Naive thymus-derived CD4-positive, alpha-beta T cell (primary cell): Measurements from ENCODE around the gene KCTD19. TPM values are rescaled to one million over a fixed set of nuclear protein-coding genes. Genes with fewer than 3 reads are reported as not detected.
A peak's percentile ranks its signal among the peaks of the same experiment; 100 is the strongest.

Experiments used
- ATAC-seq: fragments of 150-1000 bp; cut with Tn5 transposase; 2 replicates; pipeline ENCODE4 v1.10.0; 2021; ENCODE audit warnings: mild to moderate bottlenecking, moderate library complexity
- CTCF ChIA-PET: fragments of 350-600 bp; sonication (Branson Sonifier 250); formaldehyde crosslinking; loops from one replicate; lab custom pipeline; 2021; ENCODE audit warnings: antibody characterized with exemption; lab: Charles Lee
- POLR2A ChIA-PET: fragments of 350-600 bp; sonication (Branson Sonifier 250); formaldehyde crosslinking; loops from one replicate; lab custom pipeline; 2021; ENCODE audit warnings: antibody characterized with exemption, inconsistent platforms; lab: Charles Lee
- DNase-seq, 9 donors: peaks; one replicate each; pipeline versions ENCODE4 v3.0.0 to v3.0.0-alpha.2; 2020 to 2022; ENCODE audit warnings: mixed read lengths in 1 of 9
- H3K27ac ChIP-seq: one replicate; pipeline ENCODE4 v1.7.0; 2013; ENCODE audit warnings: mild to moderate bottlenecking, low read depth, low read length, moderate library complexity
- H3K27me3 ChIP-seq, 2 donors: one replicate each; pipeline ENCODE4 v1.7.0; 2013; ENCODE audit warnings: low read length in 2 of 2, mild to moderate bottlenecking in 2 of 2, moderate library complexity in 2 of 2; ENCODE audit not compliant: control insufficient read depth in 2 of 2, insufficient read depth in 2 of 2
- H3K36me3 ChIP-seq, 3 experiments: 1 replicate in 2 of 3; 2 replicates in 1 of 3; pipeline ENCODE4 v1.7.0; 2013; ENCODE audit warnings: low read length in 3 of 3, mild to moderate bottlenecking in 3 of 3, moderate library complexity in 1 of 3; ENCODE audit not compliant: insufficient read depth in 3 of 3, control insufficient read depth in 2 of 3
- H3K4me1 ChIP-seq, 2 donors: one replicate each; pipeline ENCODE4 v1.7.0; 2013; ENCODE audit warnings: low read length in 2 of 2, mild to moderate bottlenecking in 2 of 2, moderate library complexity in 1 of 2; ENCODE audit not compliant: control insufficient read depth in 2 of 2, insufficient read depth in 2 of 2
- H3K4me3 ChIP-seq: 2 replicates; pipeline ENCODE4 v1.7.0; 2013; ENCODE audit warnings: mild to moderate bottlenecking, low read length
- H3K9me3 ChIP-seq, 3 experiments: 1 replicate in 2 of 3; 2 replicates in 1 of 3; pipeline ENCODE4 v1.7.0; 2013; ENCODE audit warnings: low read length in 3 of 3; ENCODE audit not compliant: control insufficient read depth in 2 of 3
- H3K27ac Mint-ChIP-seq, 9 donors: one replicate each; pipeline ENCODE4 v1.8.0; 2020 to 2022; ENCODE audit warnings: mixed read lengths in 9 of 9, mild to moderate bottlenecking in 8 of 9, moderate library complexity in 5 of 9, inconsistent platforms in 2 of 9
- H3K27me3 Mint-ChIP-seq, 5 donors: one replicate each; pipeline ENCODE4 v1.8.0; 2021 to 2022; ENCODE audit warnings: mixed read lengths in 5 of 5, mild to moderate bottlenecking in 1 of 5
- H3K36me3 Mint-ChIP-seq, 5 donors: one replicate each; pipeline ENCODE4 v1.8.0; 2020 to 2022; ENCODE audit warnings: mixed read lengths in 5 of 5, mild to moderate bottlenecking in 3 of 5, inconsistent platforms in 1 of 5
- H3K4me1 Mint-ChIP-seq, 7 donors: one replicate each; pipeline ENCODE4 v1.8.0; 2020 to 2022; ENCODE audit warnings: mixed read lengths in 7 of 7, mild to moderate bottlenecking in 3 of 7, inconsistent platforms in 1 of 7
- H3K4me3 Mint-ChIP-seq, 10 donors: one replicate each; pipeline ENCODE4 v1.8.0; 2020 to 2022; ENCODE audit warnings: mild to moderate bottlenecking in 10 of 10, mixed read lengths in 10 of 10, moderate library complexity in 6 of 10, inconsistent platforms in 2 of 10
- H3K9me3 Mint-ChIP-seq, 11 donors: one replicate each; pipeline ENCODE4 v1.8.0; 2020 to 2022; ENCODE audit warnings: mixed read lengths in 11 of 11, mild to moderate bottlenecking in 4 of 11, inconsistent platforms in 1 of 11, moderate library complexity in 1 of 11
- intact Hi-C, 2 donors: fragments of 100-400 bp; cut with micrococcal nuclease; formaldehyde crosslinking; loops; one replicate each; pipeline ENCODE4 v1.15.1; 2023
- polyA plus RNA-seq, 2 donors: library from polyadenylated mRNA; unstranded; fragments of 300-500 nt; fragmentation: Illumina TruSeq; gene quantifications; one replicate each; pipeline ENCODE4 v1.2.3, GENCODE V29; 2021
- total RNA-seq, 6 experiments: library from RNA in 5 of 6; stranded (reverse) in 5 of 6; gene quantifications; 1 replicate in 5 of 6; 2 replicates in 1 of 6; pipeline ENCODE4 v1.2.3 and lab custom pipeline; 2021 to 2026

KCTD19 gene
- total and polyA plus RNA-seq, 7 experiments from 2014 or later: 0.05 to 0.39 TPM; not detected in 5

- Histone ChIP-seq H3K4me3 (no peak overlapping the region), H3K9me3 (no peaks in the 10 kb centered on the region), H3K36me3 (peaks cover 0 to 44% (median 3%) of the 10 kb centered on the region in 3 experiments), H3K4me1 (peaks cover 14 to 25% of the 10 kb centered on the region in 2 donors), H3K27ac (no peak overlapping the region), H3K27me3 (no peaks in the 10 kb centered on the region)
- Mint-ChIP-seq H3K4me3 (no peak overlapping the region), H3K27me3 (no peaks in the 10 kb centered on the region), H3K27ac (peak overlapping the region in 1 of 9 donors; percentile 43), H3K9me3 (no peaks in the 10 kb centered on the region), H3K36me3 (peaks cover 0 to 16% (median 7%) of the 10 kb centered on the region in 5 donors), H3K4me1 (peaks cover 12 to 51% (median 21%) of the 10 kb centered on the region in 7 donors)
- intact Hi-C loops: loop anchor here in 1 of 2 donors (10.0 kb wide), 1 partner anchor 604 kb away; the partner anchor contains the start of genes CENPT, NUTF2 and THAP11
- no peak for ATAC-seq
- no peak for DNase-seq
- ChIA-PET POLR2A (no interaction called here), CTCF (no interaction called here)
These were observed 86.0 kb downstream of the KCTD19 start for GRCh38 chr16:67240506-67240905.

Other genes with a start within 250 kb of the KCTD19 start
- gene PHAF1, start 216.8 kb downstream of the KCTD19 start, total RNA-seq: 10 to 100 TPM; 17.8 to 29.6 (median 21.2) TPM
- gene PHAF1, start 216.8 kb downstream of the KCTD19 start, polyA plus RNA-seq: 10 to 100 TPM in 1 of 2 donors, 1 to 10 TPM in 1; 8.9 to 21.4 TPM
- gene B3GNT9, start 175.7 kb downstream of the KCTD19 start, total RNA-seq: 10 to 100 TPM in 1 of 5 experiments, 1 to 10 TPM in 4; 1.9 to 13.2 (median 2.7) TPM
- 1 to 10 TPM in 1 of 2 donors, under 1 TPM in 1; 0.78 to 2.4 TPM for gene B3GNT9, start 175.7 kb downstream of the KCTD19 start, polyA plus RNA-seq
- gene TRADD, start 166.8 kb downstream of the KCTD19 start, total RNA-seq: 10 to 100 TPM; 47.0 to 92.8 (median 52.8) TPM
- gene TRADD, start 166.8 kb downstream of the KCTD19 start, polyA plus RNA-seq: 10 to 100 TPM; 69.8 to 71.1 TPM
- 10 to 100 TPM in 2 of 5 experiments, 1 to 10 TPM in 3; 8.7 to 84.7 (median 9.7) TPM for gene FBXL8, start 166.8 kb downstream of the KCTD19 start, total RNA-seq
- 1 to 10 TPM; 5.2 to 7.8 TPM for gene FBXL8, start 166.8 kb downstream of the KCTD19 start, polyA plus RNA-seq
- gene HSF4, start 162.0 kb downstream of the KCTD19 start, total RNA-seq: 100 to 1,000 TPM in 1 of 5 experiments, 10 to 100 TPM in 2, 1 to 10 TPM in 2; 9.9 to 150 (median 15.5) TPM
- gene HSF4, start 162.0 kb downstream of the KCTD19 start, polyA plus RNA-seq: not detected
- 10 to 100 TPM in 1 of 5 experiments, 1 to 10 TPM in 3, under 1 TPM in 1; 0.89 to 66.0 (median 1.8) TPM for gene NOL3, start 156.2 kb downstream of the KCTD19 start, total RNA-seq
- gene NOL3, start 156.2 kb downstream of the KCTD19 start, polyA plus RNA-seq: not detected
- 10 to 100 TPM in 3 of 5 experiments, 1 to 10 TPM in 2; 4.3 to 88.1 (median 11.0) TPM for gene MATCAP1, start 142.8 kb downstream of the KCTD19 start, total RNA-seq
- gene MATCAP1, start 142.8 kb downstream of the KCTD19 start, polyA plus RNA-seq: under 1 TPM; 0.48 to 0.78 TPM
- gene EXOC3L1, start 136.6 kb downstream of the KCTD19 start, total RNA-seq: under 1 TPM in 2 of 5 experiments, not detected in 3; 0.58 to 0.73 TPM
- gene EXOC3L1, start 136.6 kb downstream of the KCTD19 start, polyA plus RNA-seq: not detected
- 100 to 1,000 TPM in 1 of 5 experiments, 10 to 100 TPM in 4; 67.1 to 133 (median 73.0) TPM for gene E2F4, start 134.6 kb downstream of the KCTD19 start, total RNA-seq
- 10 to 100 TPM; 59.4 to 97.9 TPM for gene E2F4, start 134.6 kb downstream of the KCTD19 start, polyA plus RNA-seq
- gene ELMO3, start 127.6 kb downstream of the KCTD19 start, total RNA-seq: 1 to 10 TPM; 2.6 to 9.1 (median 7.5) TPM
- under 1 TPM in 1 of 2 donors, not detected in 1; 0.07 TPM for gene ELMO3, start 127.6 kb downstream of the KCTD19 start, polyA plus RNA-seq
- gene TMEM208, start 99.6 kb downstream of the KCTD19 start, total RNA-seq: 10 to 100 TPM; 27.6 to 44.8 (median 32.7) TPM
- gene TMEM208, start 99.6 kb downstream of the KCTD19 start, polyA plus RNA-seq: 10 to 100 TPM; 79.7 to 88.3 TPM
- 10 to 100 TPM; 23.7 to 81.7 (median 35.1) TPM for gene FHOD1, start 79.3 kb downstream of the KCTD19 start, total RNA-seq
- gene FHOD1, start 79.3 kb downstream of the KCTD19 start, polyA plus RNA-seq: 1 to 10 TPM; 3.6 to 3.7 TPM
- 1 to 10 TPM; 1.7 to 3.7 (median 2.2) TPM for gene SLC9A5, start 77.8 kb downstream of the KCTD19 start, total RNA-seq
- under 1 TPM; 0.11 to 0.18 TPM for gene SLC9A5, start 77.8 kb downstream of the KCTD19 start, polyA plus RNA-seq
- 10 to 100 TPM; 18.9 to 32.3 (median 26.1) TPM for gene PLEKHG4, start 47.2 kb downstream of the KCTD19 start, total RNA-seq
- 1 to 10 TPM; 6.2 to 9.1 TPM for gene PLEKHG4, start 47.2 kb downstream of the KCTD19 start, polyA plus RNA-seq
- under 1 TPM in 2 of 5 experiments, not detected in 3; 0.50 to 0.56 TPM for gene LRRC36, start 74 bp upstream of the KCTD19 start, total RNA-seq
- gene LRRC36, start 74 bp upstream of the KCTD19 start, polyA plus RNA-seq: not detected
- gene TPPP3, start 66.8 kb upstream of the KCTD19 start, total RNA-seq: 10 to 100 TPM in 1 of 5 experiments, under 1 TPM in 1, not detected in 3; 0.37 to 18.7 TPM
- gene TPPP3, start 66.8 kb upstream of the KCTD19 start, polyA plus RNA-seq: under 1 TPM in 1 of 2 donors, not detected in 1; 0.19 TPM
- 1 to 10 TPM in 1 of 5 experiments, under 1 TPM in 2, not detected in 2; 0.34 to 3.6 (median 0.48) TPM for gene ZDHHC1, start 89.7 kb upstream of the KCTD19 start, total RNA-seq
- gene ZDHHC1, start 89.7 kb upstream of the KCTD19 start, polyA plus RNA-seq: not detected
- gene HSD11B2, start 104.4 kb upstream of the KCTD19 start, total RNA-seq: under 1 TPM in 1 of 5 experiments, not detected in 4; 0.17 TPM
- not detected for gene HSD11B2, start 104.4 kb upstream of the KCTD19 start, polyA plus RNA-seq
- gene ATP6V0D1, start 154.4 kb upstream of the KCTD19 start, total RNA-seq: 100 to 1,000 TPM in 1 of 5 experiments, 10 to 100 TPM in 4; 35.8 to 104 (median 54.7) TPM
- gene ATP6V0D1, start 154.4 kb upstream of the KCTD19 start, polyA plus RNA-seq: 100 to 1,000 TPM in 1 of 2 donors, 10 to 100 TPM in 1; 61.5 to 102 TPM
- gene AGRP, start 156.8 kb upstream of the KCTD19 start, total RNA-seq: not detected
- not detected for gene AGRP, start 156.8 kb upstream of the KCTD19 start, polyA plus RNA-seq
- gene RIPOR1, start 202.1 kb upstream of the KCTD19 start, total RNA-seq: 100 to 1,000 TPM in 1 of 5 experiments, 10 to 100 TPM in 4; 39.7 to 103 (median 48.9) TPM
- 1 to 10 TPM; 2.5 to 5.0 TPM for gene RIPOR1, start 202.1 kb upstream of the KCTD19 start, polyA plus RNA-seq
- 10 to 100 TPM; 51.4 to 78.6 (median 67.3) TPM for gene CTCF, start 235.8 kb upstream of the KCTD19 start, total RNA-seq
- gene CTCF, start 235.8 kb upstream of the KCTD19 start, polyA plus RNA-seq: 10 to 100 TPM; 49.8 to 59.8 TPM